Thyroid gland (tissue), 4 donors: ENCODE measurements around the gene KRT76. TPM values are rescaled to one million over a fixed set of nuclear protein-coding genes. Genes with fewer than 3 reads are reported as not detected.

Experiments used
- DNase-seq, 2 donors: peaks; one replicate each; pipeline ENCODE4 v3.0.0-alpha.2; 2019
- H3K27ac ChIP-seq, 3 donors: fragments of 200-600 bp; sonication (generic); 1 replicate in 2 of 3; 2 replicates in 1 of 3; pipeline ENCODE4 v1.5.1; 2016 to 2019; ENCODE audit warnings: mild to moderate bottlenecking in 1 of 3, moderate library complexity in 1 of 3
- H3K27me3 ChIP-seq: fragments of 200-600 bp; sonication (generic); one replicate; pipeline ENCODE4 v1.5.1; 2019
- H3K36me3 ChIP-seq, 2 donors: fragments of 200-600 bp; sonication (generic); one replicate each; pipeline ENCODE4 v1.5.1; 2016 to 2019
- H3K4me1 ChIP-seq, 2 donors: fragments of 200-600 bp; sonication (generic); one replicate each; pipeline ENCODE4 v1.5.1; 2017 to 2019
- H3K4me3 ChIP-seq, 3 donors: fragments of 200-600 bp; sonication (generic); replicated peaks in 1 of 3; 1 replicate in 2 of 3; 2 replicates in 1 of 3; pipeline ENCODE4 v1.5.1; 2016; ENCODE audit warnings: mild to moderate bottlenecking in 1 of 3
- H3K9me3 ChIP-seq: fragments of 200-600 bp; sonication (generic); one replicate; pipeline ENCODE4 v1.5.1; 2017
- CTCF ChIP-seq, 6 experiments: fragments of 200-600 bp in 3 of 6; fragments of 450-650 bp in 3 of 6; sonication (generic) in 3 of 6; IDR thresholded peaks; one replicate each; pipeline ENCODE4 v1.5.1; 2016 to 2019; ENCODE audit warnings: antibody characterized with exemption in 6 of 6, mild to moderate bottlenecking in 2 of 6, inconsistent platforms in 1 of 6, moderate library complexity in 1 of 6
- POLR2A ChIP-seq, 2 donors: fragments of 450-650 bp; IDR thresholded peaks; one replicate each; pipeline ENCODE4 v1.6.1; 2017; ENCODE audit warnings: antibody characterized with exemption in 2 of 2, mild to moderate bottlenecking in 2 of 2, moderate library complexity in 1 of 2
- WGBS, 2 donors: methylation state at CpG; one replicate each; pipeline ENCODE4 v1.1.5; 2017; 5-methylcytosine and 5-hydroxymethylcytosine counted together
- intact Hi-C: fragments of 100-400 bp; cut with DNase I; formaldehyde crosslinking; loops from one replicate; pipeline ENCODE4 v1.15.1; 2023
- total RNA-seq, 4 donors: library from RNA; depleted of rRNA; stranded (reverse); fragments of >200 nt; gene quantifications; one replicate each; pipeline ENCODE4 v1.2.3, GENCODE V29; 2016

The KRT76 gene
- total RNA-seq, 4 donors from 2014 or later, result not detected

- 70 to 71% methylated on average over 14 of the region's 14 CpGs for WGBS, 2 donors
- Histone ChIP-seq H3K4me3 (no peak overlapping the region), H3K36me3 (no peaks in the 10 kb centered on the region), H3K27me3 (no peaks in the 10 kb centered on the region), H3K4me1 (no peaks in the 10 kb centered on the region), H3K9me3 (no peaks in the 10 kb centered on the region), H3K27ac (no peak overlapping the region)
- DNase-seq, result no peak
- TF ChIP-seq POLR2A (IDR thresholded peaks at IDR 0.05), result no peak
- no peak for TF ChIP-seq CTCF (IDR thresholded peaks at IDR 0.05)
- intact Hi-C loops, result no loop called here
These were observed 28.6 kb downstream of the KRT76 start for GRCh38 chr12:52748578-52748977.

GRCh38 chr12:52745554-52745953, 31.6 kb downstream of the KRT76 start:
- H3K27me3 ChIP-seq, result no peaks in the 10 kb centered on the region
- H3K9me3 ChIP-seq, result no peaks in the 10 kb centered on the region
- H3K4me1 ChIP-seq, result no peaks in the 10 kb centered on the region
- H3K27ac ChIP-seq, result no peak overlapping the region
- WGBS, 2 donors, result 68 to 71% methylated on average over 5 of the region's 5 CpGs
- TF ChIP-seq POLR2A (IDR thresholded peaks at IDR 0.05) (no peak), CTCF (IDR thresholded peaks at IDR 0.05) (no peak)
- no peak overlapping the region for H3K4me3 ChIP-seq
- H3K36me3 ChIP-seq, result no peaks in the 10 kb centered on the region
- no peak for DNase-seq
- intact Hi-C loops, result no loop called here

GRCh38 chr12:52744493-52745156, 32.5 kb downstream of the KRT76 start:
- no peaks in the 10 kb centered on the region for H3K9me3 ChIP-seq
- TF ChIP-seq CTCF (IDR thresholded peaks at IDR 0.05) (no peak), POLR2A (IDR thresholded peaks at IDR 0.05) (no peak)
- no peaks in the 10 kb centered on the region for H3K36me3 ChIP-seq
- H3K4me1 ChIP-seq, result no peaks in the 10 kb centered on the region
- no peak overlapping the region for H3K4me3 ChIP-seq
- 45 to 67% methylated on average over 1 of the region's 1 CpG for WGBS, 2 donors
- no peaks in the 10 kb centered on the region for H3K27me3 ChIP-seq
- DNase-seq, result no peak
- intact Hi-C loops, result no loop called here
- no peak overlapping the region for H3K27ac ChIP-seq

GRCh38 chr12:52742822-52743457, 34.2 kb downstream of the KRT76 start:
- intact Hi-C loops, result no loop called here
- no peak for DNase-seq
- Histone ChIP-seq H3K4me1 (no peaks in the 10 kb centered on the region), H3K9me3 (no peaks in the 10 kb centered on the region), H3K36me3 (no peaks in the 10 kb centered on the region), H3K4me3 (no peak overlapping the region), H3K27me3 (no peaks in the 10 kb centered on the region), H3K27ac (no peak overlapping the region)
- TF ChIP-seq POLR2A (IDR thresholded peaks at IDR 0.05), result no peak
- TF ChIP-seq CTCF (IDR thresholded peaks at IDR 0.05), result no peak
- 70 to 74% methylated on average over 3 of the region's 3 CpGs for WGBS, 2 donors

- H3K27ac ChIP-seq, result no peak overlapping the region
- intact Hi-C loops, result no loop called here
- WGBS, 2 donors, result 83% methylated on average over 1 of the region's 7 CpGs; no CpG with 5 or more reads in 1 of the 2 donors
- no peaks in the 10 kb centered on the region for H3K4me1 ChIP-seq
- no peaks in the 10 kb centered on the region for H3K27me3 ChIP-seq
- no peak for DNase-seq
- no peaks in the 10 kb centered on the region for H3K9me3 ChIP-seq
- TF ChIP-seq POLR2A (IDR thresholded peaks at IDR 0.05) (no peak), CTCF (IDR thresholded peaks at IDR 0.05) (no peak)
- no peaks in the 10 kb centered on the region for H3K36me3 ChIP-seq
- H3K4me3 ChIP-seq, result no peak overlapping the region
These were observed 35.0 kb downstream of the KRT76 start for GRCh38 chr12:52742196-52742580.
